RCC 7860 (cell line): Measurements from ENCODE around the gene MROH9.

ENCODE experiments used
- DNase-seq: peaks from one replicate; pipeline ENCODE4 v3.0.0-alpha.2; 2015; ENCODE audit warnings: low spot score
- FAIRE-seq: peaks from 2 replicates; lab custom pipeline; 2012; peaks lifted over from hg19 to GRCh38; lab: Jason Lieb, UNC

Gene MROH9

DNA sequence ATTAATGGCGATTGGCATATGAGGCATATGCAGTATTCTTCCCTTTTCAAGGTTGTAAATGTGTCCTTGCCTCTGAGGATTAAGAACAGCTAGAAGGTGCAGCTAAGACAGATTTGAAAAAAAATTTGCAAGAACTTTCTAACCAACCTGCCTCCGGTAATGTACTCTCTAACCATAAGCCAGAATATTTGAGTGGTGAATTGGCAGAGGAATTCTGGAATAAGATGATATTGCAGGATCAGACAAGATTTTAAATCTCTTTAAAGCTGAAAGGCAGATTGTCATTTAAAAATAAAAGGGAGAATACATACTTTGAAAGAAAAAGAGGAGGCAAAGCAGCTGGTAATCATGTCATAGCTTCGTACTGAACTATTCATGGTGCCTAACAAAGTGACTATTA, 29.2 kb downstream of the MROH9 start:
- FAIRE-seq = no peak
- DNase-seq = no peak

- FAIRE-seq (peak; percentile 48), DNase-seq (peak; percentile 16)
Observed at GRCh38 chr1:170967042-170967910, 31.9 kb downstream of the MROH9 start.

DNA sequence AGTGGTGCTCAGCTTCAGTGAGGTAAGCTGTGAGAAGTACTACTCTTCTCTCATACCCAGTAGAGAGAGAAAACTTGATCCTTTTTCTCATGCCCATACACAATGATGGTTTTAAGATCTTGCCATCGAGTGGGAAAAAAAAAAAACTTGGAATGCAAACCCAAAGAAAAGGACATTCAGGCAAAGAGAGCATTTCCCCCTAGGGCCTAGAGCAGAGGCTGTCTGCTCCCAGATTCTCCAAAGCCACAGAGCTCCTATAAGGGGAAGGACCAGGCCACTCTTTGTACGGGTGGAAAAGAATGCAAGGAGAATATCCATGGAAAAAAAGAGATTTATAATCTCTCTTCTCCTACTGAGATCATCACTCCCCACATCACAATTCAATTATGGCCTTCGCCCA, 34.9 kb downstream of the MROH9 start:
- DNase-seq (no peak), FAIRE-seq (no peak)

DNA sequence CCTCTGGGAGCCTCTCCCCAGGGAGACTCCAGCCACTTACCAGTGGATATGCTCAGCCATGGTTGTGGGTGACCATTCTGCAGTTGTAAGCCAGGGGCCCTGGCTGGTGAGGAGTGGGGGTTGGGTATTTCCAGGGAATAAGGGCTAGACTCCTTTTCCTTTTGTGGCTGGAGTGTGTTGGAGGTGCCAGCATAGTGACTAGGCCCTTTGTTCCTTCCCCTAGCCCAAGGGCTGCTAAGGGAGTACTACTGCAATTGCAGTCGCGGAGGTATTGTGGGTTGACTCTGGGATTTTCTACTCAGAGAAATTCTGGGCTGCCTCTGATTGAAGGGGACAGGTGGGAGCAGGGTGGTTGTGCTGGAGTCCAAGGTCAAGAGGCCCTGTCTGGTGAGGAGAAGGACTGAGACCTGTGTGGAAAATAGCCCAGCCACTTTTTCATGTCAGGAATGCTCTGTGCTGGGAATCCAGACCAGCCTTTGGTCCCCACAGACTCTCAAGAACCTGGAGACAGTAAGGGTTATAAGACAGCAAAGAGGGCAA, 43.1 kb downstream of the MROH9 start:
- no peak for DNase-seq
- no peak for FAIRE-seq

DNA sequence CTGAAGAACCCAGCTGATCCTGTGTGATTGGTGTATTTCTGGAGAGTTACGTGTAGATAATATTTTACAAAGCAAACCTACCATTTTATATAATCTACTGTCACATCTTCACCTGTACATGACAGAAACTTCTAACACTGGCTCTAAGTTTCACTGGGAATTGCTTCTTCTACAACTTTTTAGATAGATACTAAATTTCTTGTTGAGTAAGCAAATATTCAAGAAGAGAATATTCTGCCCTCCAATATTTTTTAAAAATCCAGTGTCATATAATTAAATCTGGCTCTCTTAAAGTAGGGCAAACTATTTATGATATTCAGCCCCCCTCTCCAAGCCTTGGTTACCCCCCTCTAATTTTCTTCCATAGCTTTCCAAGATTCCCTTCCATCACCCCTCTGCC, 50.1 kb downstream of the MROH9 start:
- DNase-seq (no peak), FAIRE-seq (no peak)

- DNase-seq (no peak), FAIRE-seq (no peak)
Observed at GRCh38 chr1:170986901-170987300, 51.6 kb downstream of the MROH9 start.

DNA sequence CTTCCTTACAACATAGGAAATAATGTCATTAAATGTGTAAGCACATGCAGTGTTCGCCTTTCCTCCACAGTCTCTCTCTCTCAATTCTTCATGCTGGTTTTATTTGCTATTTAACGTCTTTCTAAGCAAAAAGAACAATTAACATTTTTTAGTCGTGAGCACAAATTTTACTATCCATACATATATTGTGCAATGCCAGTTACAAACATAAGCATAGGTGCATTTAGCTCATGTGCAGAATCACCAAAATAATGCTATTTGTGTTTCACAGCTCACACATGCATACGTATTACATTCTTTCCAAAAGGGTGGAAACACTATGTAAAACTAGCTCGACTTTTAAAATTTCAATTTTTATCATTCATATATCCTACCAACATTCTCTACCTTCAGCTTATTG, 52.1 kb downstream of the MROH9 start:
- no peak for DNase-seq
- FAIRE-seq = no peak

DNA sequence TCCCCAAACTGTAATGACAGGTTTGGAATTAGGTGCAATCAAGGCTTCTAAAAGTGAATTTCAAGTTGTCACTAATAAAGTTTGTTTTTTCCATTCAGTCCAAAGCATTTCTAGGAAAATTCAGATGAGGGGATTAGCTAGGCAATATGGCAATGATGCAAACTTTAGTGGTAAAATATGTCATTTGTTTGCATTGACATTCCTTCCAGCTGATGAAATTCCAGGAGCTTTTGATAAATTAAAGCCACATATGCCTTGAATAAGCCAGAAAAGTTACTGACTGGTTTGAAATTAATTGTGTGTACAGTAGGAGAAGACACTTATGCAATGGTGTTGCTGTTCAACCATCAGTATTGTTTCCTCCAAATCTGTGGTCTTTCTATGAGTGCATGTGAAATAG, 57.8 kb downstream of the MROH9 start:
- DNase-seq (no peak), FAIRE-seq (no peak)

GRCh38 chr1:170993717-170994116, 58.4 kb downstream of the MROH9 start:
- FAIRE-seq (no peak), DNase-seq (no peak)

- FAIRE-seq (no peak), DNase-seq (no peak)
Observed at GRCh38 chr1:171014880-171015279, 79.5 kb downstream of the MROH9 start.

GRCh38 chr1:171017426-171017825, 82.1 kb downstream of the MROH9 start:
- FAIRE-seq (no peak), DNase-seq (no peak)

- FAIRE-seq = no peak
Observed at GRCh38 chr1:171019971-171020370, 84.6 kb downstream of the MROH9 start.

GRCh38 chr1:171032822-171033702, 97.7 kb downstream of the MROH9 start:
- FAIRE-seq (no peak), DNase-seq (no peak)

More at GRCh38 chr1:171019971-171020370, 84.6 kb downstream of the MROH9 start:
- DNase-seq = no peak

DNA sequence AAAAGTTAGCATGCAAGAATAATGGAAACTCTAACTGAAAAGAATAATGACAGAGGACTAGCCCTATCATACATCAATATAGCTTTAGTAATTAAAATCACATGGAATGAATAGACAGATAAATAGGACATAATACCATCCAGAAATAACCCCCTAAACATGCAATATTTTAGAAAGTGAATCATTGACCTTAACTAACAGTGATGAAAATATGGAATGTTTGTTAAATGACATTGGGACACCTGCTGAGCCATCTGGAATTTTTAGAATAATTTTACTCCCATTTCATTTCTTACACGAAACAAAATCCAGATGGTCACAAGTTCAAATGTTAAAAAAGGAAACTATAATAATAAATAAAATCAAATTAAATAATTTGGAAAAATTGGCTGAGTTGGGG, 102.3 kb downstream of the MROH9 start:
- DNase-seq (no peak), FAIRE-seq (no peak)

DNA sequence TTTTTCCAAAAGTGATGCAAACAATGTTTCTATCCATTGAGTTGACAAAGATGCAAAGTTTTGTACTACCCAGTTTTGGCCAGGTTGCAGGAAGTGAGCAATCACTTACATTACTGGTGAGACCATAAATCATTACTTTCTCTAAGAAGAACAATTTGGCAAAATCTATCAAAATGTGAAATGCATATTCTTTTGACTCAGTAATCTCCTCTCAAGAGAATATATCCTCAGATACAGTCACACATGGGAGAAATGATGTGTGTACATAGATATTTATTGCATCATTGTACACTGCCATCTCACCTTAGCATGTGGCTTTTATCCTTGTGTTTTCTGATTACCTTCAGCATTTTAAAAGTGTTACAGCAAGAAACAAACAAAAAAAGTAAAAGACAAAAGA, 103.0 kb downstream of the MROH9 start:
- DNase-seq (no peak), FAIRE-seq (no peak)

DNA sequence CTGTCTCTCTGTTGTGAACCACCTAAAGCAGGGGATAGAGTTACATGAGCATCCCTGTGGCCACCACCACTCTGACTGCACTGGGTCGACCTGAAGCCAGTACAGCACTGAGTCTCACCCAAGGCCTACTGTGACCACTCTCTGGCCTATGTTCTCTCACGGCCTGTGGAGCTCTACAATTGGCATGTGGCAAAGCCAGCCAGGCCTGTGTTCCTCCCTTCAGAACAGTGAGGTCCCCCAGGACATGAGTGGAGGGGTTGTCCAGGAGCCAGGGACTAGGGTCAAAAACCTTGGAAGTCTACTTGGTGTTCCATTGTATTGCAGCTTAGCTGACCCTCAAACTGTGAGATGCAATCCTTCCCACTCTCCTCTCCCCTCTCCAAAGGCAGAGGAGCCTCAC, 112.7 kb downstream of the MROH9 start:
- FAIRE-seq (no peak), DNase-seq (no peak)

DNA sequence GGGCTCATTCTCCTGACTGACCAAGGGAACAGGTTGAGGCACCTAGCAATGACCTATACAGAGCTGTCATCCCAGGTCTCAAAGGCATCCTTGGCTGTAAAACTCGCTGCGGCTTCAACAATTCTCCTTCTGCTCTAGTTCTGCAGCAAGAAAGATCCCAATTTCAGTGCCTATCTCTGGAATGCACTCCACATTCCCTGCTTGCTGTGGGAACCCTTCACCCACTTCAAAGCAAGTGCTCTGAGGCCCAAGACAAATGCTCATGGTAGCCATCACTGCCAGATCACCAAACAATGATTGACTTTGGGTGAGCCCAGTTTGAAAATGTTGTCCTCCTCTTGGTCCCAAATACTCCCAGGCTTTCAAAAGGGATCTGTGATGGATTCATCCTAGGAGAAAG, 117.6 kb downstream of the MROH9 start:
- DNase-seq = no peak
- no peak for FAIRE-seq

GRCh38 chr1:171055966-171056643, 120.8 kb downstream of the MROH9 start:
- DNase-seq = no peak
- FAIRE-seq = no peak

DNA sequence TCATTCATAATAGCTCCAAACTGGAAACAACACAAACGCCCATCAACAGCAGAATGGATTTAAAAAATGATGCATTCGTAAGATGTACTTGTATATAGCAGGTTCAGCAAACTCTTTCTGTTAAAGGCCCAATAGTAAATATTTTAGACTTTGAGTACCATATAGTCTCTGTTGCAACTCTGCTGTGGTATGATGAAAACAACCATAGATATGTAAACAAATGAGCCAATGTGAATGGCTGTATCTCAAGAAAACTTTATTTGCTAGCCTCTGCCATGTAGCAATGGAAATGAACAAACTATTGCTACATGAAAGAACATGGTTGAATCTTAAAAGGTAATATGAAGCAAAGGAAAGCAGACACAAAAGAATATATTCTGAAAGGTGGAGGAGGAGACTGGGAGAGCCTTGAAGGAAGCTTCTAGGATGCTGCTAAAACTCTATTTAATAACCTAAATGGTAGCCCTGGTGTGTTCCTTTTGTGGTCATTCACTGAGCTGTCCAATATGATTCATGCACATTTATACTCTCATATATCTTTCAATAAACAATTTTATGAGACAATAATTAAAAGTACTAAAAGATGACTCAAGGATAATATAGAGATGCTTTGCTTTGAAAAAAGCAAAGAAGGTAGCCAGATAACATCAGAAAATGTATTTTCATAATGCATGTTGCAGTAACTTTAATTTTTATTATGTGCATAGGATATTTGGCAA, 126.2 kb downstream of the MROH9 start:
- FAIRE-seq = no peak

DNA sequence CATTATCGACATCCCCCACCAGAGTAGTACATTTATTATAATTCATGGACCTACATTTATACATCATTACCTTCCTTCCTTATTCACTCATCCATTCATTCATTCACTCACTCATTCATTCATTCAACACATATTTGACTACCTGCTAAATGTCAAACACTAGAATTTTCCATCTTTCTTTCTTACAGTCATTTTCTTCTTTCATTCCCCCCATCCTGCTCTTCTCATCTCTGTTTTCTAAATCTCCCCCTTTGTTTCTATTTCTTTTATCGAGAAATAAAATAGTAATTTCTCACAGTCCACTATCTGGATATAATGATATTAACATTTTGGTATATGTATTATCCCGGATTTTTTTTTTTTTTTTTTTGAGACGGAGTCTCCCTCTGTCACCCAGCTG, 127.6 kb downstream of the MROH9 start:
- DNase-seq (no peak), FAIRE-seq (no peak)

More for the DNA sequence above, 126.2 kb downstream of the MROH9 start:
- DNase-seq = no peak
